ENCODE measurements around the gene GAPDH.
A peak's percentile ranks its signal among the peaks of the same experiment; 100 is the strongest.

The GAPDH gene

DNA sequence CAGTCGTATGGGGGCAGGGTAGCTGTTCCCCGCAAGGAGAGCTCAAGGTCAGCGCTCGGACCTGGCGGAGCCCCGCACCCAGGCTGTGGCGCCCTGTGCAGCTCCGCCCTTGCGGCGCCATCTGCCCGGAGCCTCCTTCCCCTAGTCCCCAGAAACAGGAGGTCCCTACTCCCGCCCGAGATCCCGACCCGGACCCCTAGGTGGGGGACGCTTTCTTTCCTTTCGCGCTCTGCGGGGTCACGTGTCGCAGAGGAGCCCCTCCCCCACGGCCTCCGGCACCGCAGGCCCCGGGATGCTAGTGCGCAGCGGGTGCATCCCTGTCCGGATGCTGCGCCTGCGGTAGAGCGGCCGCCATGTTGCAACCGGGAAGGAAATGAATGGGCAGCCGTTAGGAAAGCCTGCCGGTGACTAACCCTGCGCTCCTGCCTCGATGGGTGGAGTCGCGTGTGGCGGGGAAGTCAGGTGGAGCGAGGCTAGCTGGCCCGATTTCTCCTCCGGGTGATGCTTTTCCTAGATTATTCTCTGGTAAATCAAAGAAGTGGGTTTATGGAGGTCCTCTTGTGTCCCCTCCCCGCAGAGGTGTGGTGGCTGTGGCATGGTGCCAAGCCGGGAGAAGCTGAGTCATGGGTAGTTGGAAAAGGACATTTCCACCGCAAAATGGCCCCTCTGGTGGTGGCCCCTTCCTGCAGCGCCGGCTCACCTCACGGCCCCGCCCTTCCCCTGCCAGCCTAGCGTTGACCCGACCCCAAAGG lies 804 bp downstream of the GAPDH start:
- Histone ChIP-seq H3K27ac (ENCODE audit: extremely low read depth, low read depth, low read length) (peak overlapping the region; percentile 93), H3K9me3 (ENCODE audit: control insufficient read depth, insufficient read depth, low read depth, low read length) (no peaks in the 10 kb centered on the region), H3K4me3 (ENCODE audit: low read depth, low read length) (peak overlapping the region; percentile 73), H3K36me3 (ENCODE audit: control insufficient read depth in 2 of 2, insufficient read depth in 1 of 2, low read length in 2 of 2) (peaks cover 19 to 76% of the 10 kb centered on the region in 2 experiments), H3K4me1 (ENCODE audit: control insufficient read depth, insufficient read depth, low read length) (peaks cover 12% of the 10 kb centered on the region)
- ChIA-PET POLR2A (interaction anchor here (0.6 to 3.0 kb wide), 31 partner anchors 10 to 316 kb away, joined by 3 to 90 read pairs (median 10); partner anchors contain the start of genes CDCA3, COPS7A, MRPL51 and NCAPD2), CTCF (interaction anchor here (0.6 to 1.7 kb wide), 7 partner anchors 19 to 570 kb away, joined by 3 to 12 read pairs (median 6); partner anchors contain the start of genes IFFO1 and VAMP1)
- TF ChIP-seq ZNF2 (tag by site-specific recombination; IDR thresholded peaks at IDR 0.05) (no peak; the same call in 1 of the 2 replicates), KLF17 (tag by site-specific recombination; IDR thresholded peaks at IDR 0.05) (peak; percentile 28; the same call in 1 of the 2 replicates), KLF8 (tag by site-specific recombination; IDR thresholded peaks at IDR 0.05) (no peak; the same call in none of the 2 replicates), ZSCAN23 (tag by site-specific recombination; IDR thresholded peaks at IDR 0.05) (0 out of 2 replicates have a peak, but pooled peaks have one; percentile 36), ZFHX2 (tag by site-specific recombination; conservative IDR thresholded peaks at IDR 0.05) (peak; percentile 32), ZNF707 (tag by site-specific recombination; IDR thresholded peaks at IDR 0.05) (no peak), ZNF76 (tag by site-specific recombination; IDR thresholded peaks at IDR 0.05; ENCODE audit: borderline replicate concordance, low read depth) (peak; percentile 54; the same call in 1 of the 2 replicates), ZSCAN18 (tag by site-specific recombination; IDR thresholded peaks at IDR 0.05) (no peak), ZBTB48 (tag by site-specific recombination; IDR thresholded peaks at IDR 0.05) (peak; percentile 80), ZNF248 (tag by site-specific recombination; IDR thresholded peaks at IDR 0.05) (no peak), ZNF776 (tag by site-specific recombination; IDR thresholded peaks at IDR 0.05; ENCODE audit: borderline replicate concordance) (no peak), SCRT1 (tag by site-specific recombination; IDR thresholded peaks at IDR 0.05; ENCODE audit: borderline replicate concordance) (no peak), GLI4 (tag by site-specific recombination; IDR thresholded peaks at IDR 0.05) (no peak), ZNF221 (tag by site-specific recombination; IDR thresholded peaks at IDR 0.05; ENCODE audit: borderline replicate concordance) (no peak), MZF1 (tag by site-specific recombination; IDR thresholded peaks at IDR 0.05; ENCODE audit: borderline replicate concordance) (no peak), ZNF350 (tag by site-specific recombination; IDR thresholded peaks at IDR 0.05) (no peak), ZNF529 (tag by site-specific recombination; IDR thresholded peaks at IDR 0.05; ENCODE audit: insufficient replicate concordance) (no peak), SCRT2 (tag by site-specific recombination; IDR thresholded peaks at IDR 0.05) (no peak), REST (tag by site-specific recombination; IDR thresholded peaks at IDR 0.05) (no peak)
- TF ChIP-seq, protein P1, sequence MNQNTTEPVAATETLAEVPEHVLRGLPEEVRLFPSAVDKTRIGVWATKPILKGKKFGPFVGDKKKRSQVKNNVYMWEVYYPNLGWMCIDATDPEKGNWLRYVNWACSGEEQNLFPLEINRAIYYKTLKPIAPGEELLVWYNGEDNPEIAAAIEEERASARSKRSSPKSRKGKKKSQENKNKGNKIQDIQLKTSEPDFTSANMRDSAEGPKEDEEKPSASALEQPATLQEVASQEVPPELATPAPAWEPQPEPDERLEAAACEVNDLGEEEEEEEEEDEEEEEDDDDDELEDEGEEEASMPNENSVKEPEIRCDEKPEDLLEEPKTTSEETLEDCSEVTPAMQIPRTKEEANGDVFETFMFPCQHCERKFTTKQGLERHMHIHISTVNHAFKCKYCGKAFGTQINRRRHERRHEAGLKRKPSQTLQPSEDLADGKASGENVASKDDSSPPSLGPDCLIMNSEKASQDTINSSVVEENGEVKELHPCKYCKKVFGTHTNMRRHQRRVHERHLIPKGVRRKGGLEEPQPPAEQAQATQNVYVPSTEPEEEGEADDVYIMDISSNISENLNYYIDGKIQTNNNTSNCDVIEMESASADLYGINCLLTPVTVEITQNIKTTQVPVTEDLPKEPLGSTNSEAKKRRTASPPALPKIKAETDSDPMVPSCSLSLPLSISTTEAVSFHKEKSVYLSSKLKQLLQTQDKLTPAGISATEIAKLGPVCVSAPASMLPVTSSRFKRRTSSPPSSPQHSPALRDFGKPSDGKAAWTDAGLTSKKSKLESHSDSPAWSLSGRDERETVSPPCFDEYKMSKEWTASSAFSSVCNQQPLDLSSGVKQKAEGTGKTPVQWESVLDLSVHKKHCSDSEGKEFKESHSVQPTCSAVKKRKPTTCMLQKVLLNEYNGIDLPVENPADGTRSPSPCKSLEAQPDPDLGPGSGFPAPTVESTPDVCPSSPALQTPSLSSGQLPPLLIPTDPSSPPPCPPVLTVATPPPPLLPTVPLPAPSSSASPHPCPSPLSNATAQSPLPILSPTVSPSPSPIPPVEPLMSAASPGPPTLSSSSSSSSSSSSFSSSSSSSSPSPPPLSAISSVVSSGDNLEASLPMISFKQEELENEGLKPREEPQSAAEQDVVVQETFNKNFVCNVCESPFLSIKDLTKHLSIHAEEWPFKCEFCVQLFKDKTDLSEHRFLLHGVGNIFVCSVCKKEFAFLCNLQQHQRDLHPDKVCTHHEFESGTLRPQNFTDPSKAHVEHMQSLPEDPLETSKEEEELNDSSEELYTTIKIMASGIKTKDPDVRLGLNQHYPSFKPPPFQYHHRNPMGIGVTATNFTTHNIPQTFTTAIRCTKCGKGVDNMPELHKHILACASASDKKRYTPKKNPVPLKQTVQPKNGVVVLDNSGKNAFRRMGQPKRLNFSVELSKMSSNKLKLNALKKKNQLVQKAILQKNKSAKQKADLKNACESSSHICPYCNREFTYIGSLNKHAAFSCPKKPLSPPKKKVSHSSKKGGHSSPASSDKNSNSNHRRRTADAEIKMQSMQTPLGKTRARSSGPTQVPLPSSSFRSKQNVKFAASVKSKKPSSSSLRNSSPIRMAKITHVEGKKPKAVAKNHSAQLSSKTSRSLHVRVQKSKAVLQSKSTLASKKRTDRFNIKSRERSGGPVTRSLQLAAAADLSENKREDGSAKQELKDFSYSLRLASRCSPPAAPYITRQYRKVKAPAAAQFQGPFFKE (tag by site-specific recombination; IDR thresholded peaks at IDR 0.05; ENCODE audit: borderline replicate concordance): no peak
- TF ChIP-seq, protein P2, sequence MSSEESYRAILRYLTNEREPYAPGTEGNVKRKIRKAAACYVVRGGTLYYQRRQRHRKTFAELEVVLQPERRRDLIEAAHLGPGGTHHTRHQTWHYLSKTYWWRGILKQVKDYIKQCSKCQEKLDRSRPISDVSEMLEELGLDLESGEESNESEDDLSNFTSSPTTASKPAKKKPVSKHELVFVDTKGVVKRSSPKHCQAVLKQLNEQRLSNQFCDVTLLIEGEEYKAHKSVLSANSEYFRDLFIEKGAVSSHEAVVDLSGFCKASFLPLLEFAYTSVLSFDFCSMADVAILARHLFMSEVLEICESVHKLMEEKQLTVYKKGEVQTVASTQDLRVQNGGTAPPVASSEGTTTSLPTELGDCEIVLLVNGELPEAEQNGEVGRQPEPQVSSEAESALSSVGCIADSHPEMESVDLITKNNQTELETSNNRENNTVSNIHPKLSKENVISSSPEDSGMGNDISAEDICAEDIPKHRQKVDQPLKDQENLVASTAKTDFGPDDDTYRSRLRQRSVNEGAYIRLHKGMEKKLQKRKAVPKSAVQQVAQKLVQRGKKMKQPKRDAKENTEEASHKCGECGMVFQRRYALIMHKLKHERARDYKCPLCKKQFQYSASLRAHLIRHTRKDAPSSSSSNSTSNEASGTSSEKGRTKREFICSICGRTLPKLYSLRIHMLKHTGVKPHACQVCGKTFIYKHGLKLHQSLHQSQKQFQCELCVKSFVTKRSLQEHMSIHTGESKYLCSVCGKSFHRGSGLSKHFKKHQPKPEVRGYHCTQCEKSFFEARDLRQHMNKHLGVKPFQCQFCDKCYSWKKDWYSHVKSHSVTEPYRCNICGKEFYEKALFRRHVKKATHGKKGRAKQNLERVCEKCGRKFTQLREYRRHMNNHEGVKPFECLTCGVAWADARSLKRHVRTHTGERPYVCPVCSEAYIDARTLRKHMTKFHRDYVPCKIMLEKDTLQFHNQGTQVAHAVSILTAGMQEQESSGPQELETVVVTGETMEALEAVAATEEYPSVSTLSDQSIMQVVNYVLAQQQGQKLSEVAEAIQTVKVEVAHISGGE (tag by site-specific recombination; conservative IDR thresholded peaks at IDR 0.05; ENCODE audit: low read depth): peak; percentile 92
